ENCODE data around the gene COL23A1.
"Not testable (repeated sequence)": the region's sequence is repeated elsewhere in the genome, so short reads cannot be mapped to it uniquely, and the experiment has no call there.

The COL23A1 gene

DNA sequence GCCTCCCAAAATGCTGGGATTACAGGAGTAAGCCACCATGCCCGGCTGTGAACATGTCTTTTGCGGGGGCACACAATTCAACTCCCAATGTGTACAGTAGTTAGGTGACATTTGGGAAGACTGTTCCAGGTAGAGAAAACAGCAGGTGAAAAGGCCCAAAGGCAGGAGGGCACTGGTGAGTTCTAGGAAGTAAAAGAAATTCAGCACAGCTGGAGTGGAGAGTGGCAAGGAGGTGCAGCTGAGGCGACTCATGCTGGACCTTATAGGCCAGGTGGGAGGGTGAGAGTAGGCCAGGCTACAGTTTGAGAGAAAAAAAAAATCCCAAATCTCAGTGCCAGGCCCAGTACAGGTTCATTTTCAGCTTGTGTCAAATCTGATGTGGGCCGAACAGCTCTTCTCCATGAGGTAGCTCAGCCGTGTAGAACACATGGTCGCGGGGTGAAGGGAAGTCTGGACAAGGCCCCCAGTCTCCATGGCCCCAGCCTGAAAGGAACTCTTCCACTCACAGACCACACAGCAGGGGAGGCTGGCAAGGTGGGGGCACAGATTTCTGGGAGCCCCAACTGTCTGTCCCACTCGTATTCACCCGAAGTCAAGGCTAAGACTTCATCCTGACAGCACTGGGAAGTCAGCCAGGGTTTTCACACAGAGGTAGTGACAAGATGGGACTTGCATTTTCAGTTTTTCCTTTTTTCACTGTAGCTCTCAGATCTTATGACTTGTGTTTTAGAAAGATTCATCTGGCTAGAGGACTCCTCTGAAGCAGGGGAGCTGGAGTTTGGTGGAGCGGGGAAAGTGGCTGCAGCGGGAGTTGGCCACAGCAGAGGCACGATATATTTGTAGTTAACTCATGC is 390.4 kb downstream of the COL23A1 start:
- DNase-seq: no peak

DNA sequence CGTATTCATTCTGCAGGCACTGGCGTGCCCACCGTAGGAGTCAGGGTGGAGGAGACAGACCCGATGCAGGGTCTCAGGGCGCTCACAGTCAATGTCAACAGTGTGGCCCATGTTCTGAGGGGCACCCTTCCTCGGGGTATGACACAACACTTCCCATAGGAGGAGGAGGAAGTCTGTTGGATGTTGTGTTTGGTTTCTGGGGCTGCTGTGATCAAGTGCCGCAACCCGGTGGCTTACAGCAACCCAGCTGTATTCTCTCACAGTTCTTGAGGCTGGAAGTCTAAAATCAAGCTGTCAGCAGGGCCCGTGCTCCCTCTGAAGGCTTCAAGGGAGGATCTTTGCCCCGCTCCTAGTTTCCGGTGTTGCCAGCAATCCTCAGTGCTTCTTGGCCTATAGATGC is 391.5 kb downstream of the COL23A1 start:
- no peak for DNase-seq

DNA sequence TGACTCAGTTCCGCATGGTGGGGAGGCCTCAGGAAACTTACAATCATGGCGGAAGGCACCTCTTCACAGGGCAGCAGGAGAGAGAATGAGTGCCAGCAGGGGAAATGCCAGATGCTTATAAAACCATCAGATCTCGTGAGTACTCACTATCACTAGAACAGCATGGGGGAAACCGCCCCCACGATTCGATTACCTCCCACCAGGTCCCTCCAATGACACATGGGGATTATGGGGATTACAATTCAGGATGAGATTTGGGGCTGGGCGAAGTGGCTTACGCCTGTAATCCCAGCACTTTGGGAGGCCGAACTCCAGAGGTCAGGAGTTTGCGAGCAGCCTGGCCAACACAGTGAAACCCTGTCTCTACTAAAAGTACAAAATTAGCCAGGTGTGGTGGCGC is 392.0 kb downstream of the COL23A1 start:
- DNase-seq: not testable (repeated sequence)

DNA sequence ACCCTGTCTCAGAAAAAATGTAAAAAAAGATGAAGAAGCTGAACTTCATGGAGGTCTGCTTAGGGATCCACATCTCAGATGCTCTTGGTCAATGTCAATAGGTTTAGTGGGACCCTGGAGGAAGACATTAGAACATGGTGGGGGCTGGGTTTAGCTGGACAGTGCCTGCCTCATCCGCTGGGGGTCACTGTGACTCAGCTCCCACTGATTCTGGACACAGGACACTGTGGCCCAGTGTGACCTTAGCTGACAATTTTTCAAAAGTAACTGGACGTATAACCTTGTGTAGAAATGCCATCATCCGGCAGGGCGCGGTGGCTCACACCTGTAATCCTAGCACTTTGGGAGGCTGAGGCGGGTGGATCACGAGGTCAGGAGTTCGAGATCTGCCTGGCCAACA is 393.2 kb downstream of the COL23A1 start:
- no peak for DNase-seq

DNA sequence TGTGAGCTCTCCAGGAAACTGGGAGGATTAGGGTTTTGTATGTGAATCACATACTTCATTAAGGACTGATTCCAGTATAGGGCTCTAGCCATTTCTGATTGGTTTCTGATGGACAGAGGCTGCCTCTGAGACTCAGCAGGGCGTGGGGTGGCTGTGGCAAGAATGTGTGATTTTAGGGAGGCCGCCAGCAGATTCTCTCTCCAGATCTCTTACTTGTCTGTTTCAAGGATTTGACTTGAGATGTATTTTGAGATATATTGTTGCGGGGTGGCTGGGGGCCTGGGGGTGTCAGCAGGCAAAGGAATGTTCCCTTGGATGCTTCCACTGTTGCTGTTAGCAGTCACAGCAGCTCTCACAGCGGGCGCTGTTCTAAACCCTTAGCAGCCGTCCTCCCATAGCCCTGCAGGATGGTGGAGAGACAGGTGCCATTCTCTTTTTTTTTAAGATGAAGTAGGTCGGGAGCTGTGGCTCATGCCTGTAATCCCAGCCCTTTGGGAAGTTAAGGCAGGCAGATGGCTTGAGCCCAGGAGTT is 393.8 kb downstream of the COL23A1 start:
- DNase-seq: no peak

DNA sequence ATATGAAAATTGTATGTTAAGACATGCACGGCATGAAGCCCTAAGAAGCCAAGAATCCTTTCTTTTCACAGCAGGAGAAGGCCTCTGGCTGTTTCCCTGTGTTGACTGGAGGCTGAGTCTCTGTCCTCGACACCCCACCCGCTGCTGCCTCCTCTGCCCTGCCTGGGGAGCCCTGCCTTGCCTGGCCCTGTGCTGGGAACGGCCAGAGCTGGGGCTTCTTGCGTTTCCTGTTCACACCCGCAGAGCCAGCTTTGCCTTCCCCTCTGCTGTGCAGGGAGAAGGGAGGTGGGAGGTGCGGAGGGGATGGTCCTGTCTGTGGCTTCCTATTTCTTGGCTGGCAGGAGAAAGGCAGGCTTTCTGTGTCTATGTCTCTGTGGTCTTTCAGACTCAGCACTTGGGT is 396.2 kb downstream of the COL23A1 start:
- no peak for DNase-seq

DNA sequence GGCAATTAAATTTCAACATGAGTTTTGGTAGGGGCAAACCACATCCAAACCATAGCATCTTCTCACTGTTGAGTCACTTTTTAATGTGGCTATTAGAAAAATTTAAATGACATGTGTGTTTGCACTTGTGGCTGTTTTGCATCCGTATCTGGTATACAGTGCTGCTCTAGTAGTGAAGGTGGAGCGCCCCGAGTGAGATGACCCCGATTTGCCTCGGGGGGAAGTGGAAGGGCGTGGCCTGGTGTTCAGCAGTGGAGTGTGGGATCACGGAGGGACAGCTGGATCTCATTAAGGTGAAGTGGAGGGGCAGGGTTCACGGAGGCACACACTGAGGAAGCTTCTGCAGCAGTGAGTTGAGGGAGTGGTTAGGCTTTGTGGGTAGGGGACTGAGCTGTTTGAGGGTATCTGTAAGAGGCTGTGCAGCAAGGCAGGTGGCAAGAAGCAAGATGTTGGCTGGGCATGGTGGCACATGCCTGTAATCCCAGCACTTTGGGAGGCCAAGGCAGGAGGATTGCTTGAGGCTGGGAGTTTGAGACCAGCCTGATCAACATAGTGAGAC is 396.9 kb downstream of the COL23A1 start:
- DNase-seq: no peak

DNA sequence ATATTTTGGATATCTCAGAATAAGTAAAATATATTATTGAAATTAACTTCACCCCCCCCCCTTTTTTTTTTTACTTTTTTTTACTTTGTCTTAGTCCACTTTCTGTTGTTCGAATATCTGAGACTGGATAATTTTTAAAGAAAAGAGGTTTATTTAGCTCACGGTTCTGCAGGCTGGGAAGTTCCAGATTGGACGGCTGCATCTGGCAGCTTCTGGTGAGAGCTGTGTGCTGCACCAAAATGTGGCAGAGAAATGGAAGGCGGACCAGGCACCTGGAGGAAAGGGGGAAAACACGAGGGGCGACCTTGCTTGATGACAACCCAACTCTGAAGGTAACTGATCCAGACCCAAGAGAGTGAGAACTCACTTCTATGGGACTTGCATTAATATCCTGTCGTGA is 397.4 kb downstream of the COL23A1 start:
- no peak for DNase-seq

DNA sequence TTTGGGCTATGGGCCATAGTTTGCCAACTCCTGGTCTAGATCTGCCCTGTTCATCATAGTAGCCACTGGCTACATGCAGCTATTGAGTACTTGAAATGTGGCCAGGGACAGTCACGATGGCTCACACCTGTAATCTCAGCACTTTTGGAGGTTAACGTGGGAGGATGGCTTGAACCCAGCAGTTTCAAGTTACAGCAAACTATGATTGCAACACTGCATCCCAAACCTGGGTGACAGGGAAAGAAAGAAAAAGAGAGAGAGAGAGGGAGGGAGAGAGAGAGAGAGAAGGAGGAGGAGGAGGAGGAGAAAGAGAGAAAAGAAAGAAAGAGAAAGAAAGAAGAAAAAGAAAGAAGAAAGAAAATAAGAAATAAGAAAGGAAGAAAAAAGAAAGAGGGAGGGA is 397.9 kb downstream of the COL23A1 start:
- DNase-seq: no peak

DNA sequence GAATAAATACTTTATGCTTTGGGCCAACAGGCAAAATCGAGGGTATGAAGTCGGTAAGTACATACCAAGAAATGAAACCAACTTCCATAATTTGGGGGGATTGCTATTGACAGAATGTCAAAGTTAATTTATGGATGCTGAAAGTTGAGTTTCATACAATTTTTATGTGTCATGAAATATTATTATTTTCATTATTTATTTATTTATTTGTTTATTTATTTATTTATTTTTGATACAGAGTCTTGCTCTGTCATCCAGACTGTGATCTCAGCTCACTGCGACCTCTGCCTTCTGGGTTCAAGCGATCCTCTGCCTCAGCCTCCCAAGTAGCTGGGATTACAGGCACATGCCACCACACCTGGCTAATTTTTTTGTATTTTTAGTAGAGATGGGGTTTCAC is 398.5 kb downstream of the COL23A1 start:
- DNase-seq: no peak

DNA sequence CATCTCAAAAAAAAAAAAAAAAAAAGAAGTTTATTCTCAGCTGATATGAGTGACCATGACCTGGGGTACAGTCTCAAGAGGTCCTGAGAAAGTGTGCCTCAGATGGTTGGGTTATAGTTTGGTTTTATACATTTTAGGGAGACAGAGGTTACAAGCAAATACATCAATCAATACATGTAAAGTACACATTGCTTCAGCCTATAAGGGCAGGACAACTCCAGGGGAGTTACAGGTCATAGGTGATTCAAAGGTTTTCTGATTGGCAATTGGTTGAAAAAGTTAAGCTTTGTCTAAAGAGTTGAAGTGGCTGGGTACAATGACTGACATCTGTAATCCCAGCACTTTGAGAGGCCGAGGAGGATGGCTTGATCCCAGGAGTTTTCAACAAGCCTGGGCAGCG is 400.8 kb downstream of the COL23A1 start:
- no peak for DNase-seq

Measured in activated naive CD4-positive, alpha-beta T cell (primary cell).